Measurements from ENCODE around the gene LRRC25. TPM values are rescaled to one million over a fixed set of nuclear protein-coding genes. Genes with fewer than 3 reads are reported as not detected.
A peak's percentile ranks its signal among the peaks of the same experiment; 100 is the strongest.

Gene LRRC25
- total RNA-seq, 1 experiment from 2014 or later, result 0.12 TPM

GRCh38 chr19:18435178-18435841, 37.9 kb upstream of the LRRC25 start:
- Histone ChIP-seq H3K9me2 (ENCODE audit: insufficient read depth) (no peaks in the 10 kb centered on the region), H3K27me3 (ENCODE audit: insufficient read depth, low read length) (no peaks in the 10 kb centered on the region), H2AFZ (ENCODE audit: low read depth, low read length, poor library complexity, severe bottlenecking) (no peak overlapping the region), H3K4me3 (replicated peaks in 1 of 2; ENCODE audit: low read depth in 1 of 2, low read length in 2 of 2) (no peak overlapping the region), H3K9ac (ENCODE audit: low read length) (no peak overlapping the region), H3K9me3 (ENCODE audit: control insufficient read depth in 1 of 2, insufficient read depth in 1 of 2, low read depth in 1 of 2, low read length in 2 of 2) (no peaks in the 10 kb centered on the region), H3K36me3 (ENCODE audit: control insufficient read depth in 1 of 2, insufficient read depth in 2 of 2, low read length in 2 of 2) (peaks cover under 1 to 8% of the 10 kb centered on the region in 2 experiments; a peak in 2 of 4 replicates), H3K4me2 (ENCODE audit: low read length) (no peak overlapping the region), H3K4me1 (ENCODE audit: control insufficient read depth in 1 of 2, insufficient read depth in 2 of 2, low read length in 2 of 2) (peaks cover 22 to 46% of the 10 kb centered on the region in 2 experiments), H3K79me2 (ENCODE audit: insufficient read depth, low read length) (peaks cover 9% of the 10 kb centered on the region; the same call in 1 of the 2 replicates), H3K27ac (ENCODE audit: low read depth, low read length) (no peak overlapping the region; the same call in 1 of the 2 replicates), H4K20me1 (ENCODE audit: insufficient read depth) (no peaks in the 10 kb centered on the region)
- intact Hi-C loops (cut with micrococcal nuclease), result no loop called here
- no peak for TF ChIP-seq EZH2 (IDR thresholded peaks at IDR 0.05)
- 0 out of 2 replicates have a peak, but pooled peaks have one; percentile 15 for TF ChIP-seq POLR2AphosphoS5 (IDR thresholded peaks at IDR 0.05; ENCODE audit: low read depth, low read length)
- DNase-seq (ENCODE audit: low read depth, low spot score) (no peak), ATAC-seq (no peak)
- no TSS peak for BruUV-seq (replicated peaks)
- ChIA-PET POLR2A (interaction anchor here (1.2 kb wide), 1 partner anchor 17 kb away, joined by 6 read pairs; the partner anchor contains the start of gene SSBP4), CTCF (no interaction called here), RAD21 (ENCODE audit: low non-redundant PET in 1 of 2, low total read pairs in 2 of 2, uncharacterized antibody in 2 of 2, unreplicated experiment in 2 of 2) (no interaction called here)

- no peaks in the 10 kb centered on the region for H3K27me3 ChIP-seq (ENCODE audit: insufficient read depth, low read length)
- no peak overlapping the region for H3K9ac ChIP-seq (ENCODE audit: low read length)
- H3K4me3 ChIP-seq (replicated peaks in 1 of 2; ENCODE audit: low read depth in 1 of 2, low read length in 2 of 2), result no peak overlapping the region
- H3K9me3 ChIP-seq (ENCODE audit: control insufficient read depth in 1 of 2, insufficient read depth in 1 of 2, low read depth in 1 of 2, low read length in 2 of 2), result no peaks in the 10 kb centered on the region
- H4K20me1 ChIP-seq (ENCODE audit: insufficient read depth), result no peaks in the 10 kb centered on the region
- no peak overlapping the region for H3K4me2 ChIP-seq (ENCODE audit: low read length)
- POLR2A ChIA-PET, result interaction anchor here (1.2 kb wide), 1 partner anchor 16 kb away, joined by 6 read pairs; the partner anchor contains the start of gene SSBP4
- peaks cover 9% of the 10 kb centered on the region; the same call in 1 of the 2 replicates for H3K79me2 ChIP-seq (ENCODE audit: insufficient read depth, low read length)
- CTCF ChIA-PET, result no interaction called here
- peaks cover 15 to 39% of the 10 kb centered on the region in 2 experiments for H3K4me1 ChIP-seq (ENCODE audit: control insufficient read depth in 1 of 2, insufficient read depth in 2 of 2, low read length in 2 of 2)
- no TSS peak for BruUV-seq (replicated peaks)
- TF ChIP-seq TCF7L2 (IDR thresholded peaks at IDR 0.05; ENCODE audit: borderline replicate concordance, extremely low read depth, insufficient read depth, insufficient read length) (no peak), EGR1 (IDR thresholded peaks at IDR 0.05; ENCODE audit: low read depth) (no peak; the same call in 1 of the 2 replicates), ZNF274 (IDR thresholded peaks at IDR 0.05; ENCODE audit: low read depth, low read length) (no peak)
- peaks cover 3 to 8% of the 10 kb centered on the region in 2 experiments; a peak in 2 of 4 replicates for H3K36me3 ChIP-seq (ENCODE audit: control insufficient read depth in 1 of 2, insufficient read depth in 2 of 2, low read length in 2 of 2)
- DNase-seq (ENCODE audit: low read depth, low spot score), result no peak
- H2AFZ ChIP-seq (ENCODE audit: low read depth, low read length, poor library complexity, severe bottlenecking), result no peak overlapping the region
- intact Hi-C loops (cut with micrococcal nuclease), result no loop called here
- peak overlapping the region; percentile 38 for H3K27ac ChIP-seq (ENCODE audit: low read depth, low read length)
- RAD21 ChIA-PET (ENCODE audit: low non-redundant PET in 1 of 2, low total read pairs in 2 of 2, uncharacterized antibody in 2 of 2, unreplicated experiment in 2 of 2), result no interaction called here
- ATAC-seq, result no peak
- no peaks in the 10 kb centered on the region for H3K9me2 ChIP-seq (ENCODE audit: insufficient read depth)
Measured at GRCh38 chr19:18434411-18435175, 37.2 kb upstream of the LRRC25 start.
